Measurements from ENCODE around the gene SLC41A3.

Gene SLC41A3

DNA sequence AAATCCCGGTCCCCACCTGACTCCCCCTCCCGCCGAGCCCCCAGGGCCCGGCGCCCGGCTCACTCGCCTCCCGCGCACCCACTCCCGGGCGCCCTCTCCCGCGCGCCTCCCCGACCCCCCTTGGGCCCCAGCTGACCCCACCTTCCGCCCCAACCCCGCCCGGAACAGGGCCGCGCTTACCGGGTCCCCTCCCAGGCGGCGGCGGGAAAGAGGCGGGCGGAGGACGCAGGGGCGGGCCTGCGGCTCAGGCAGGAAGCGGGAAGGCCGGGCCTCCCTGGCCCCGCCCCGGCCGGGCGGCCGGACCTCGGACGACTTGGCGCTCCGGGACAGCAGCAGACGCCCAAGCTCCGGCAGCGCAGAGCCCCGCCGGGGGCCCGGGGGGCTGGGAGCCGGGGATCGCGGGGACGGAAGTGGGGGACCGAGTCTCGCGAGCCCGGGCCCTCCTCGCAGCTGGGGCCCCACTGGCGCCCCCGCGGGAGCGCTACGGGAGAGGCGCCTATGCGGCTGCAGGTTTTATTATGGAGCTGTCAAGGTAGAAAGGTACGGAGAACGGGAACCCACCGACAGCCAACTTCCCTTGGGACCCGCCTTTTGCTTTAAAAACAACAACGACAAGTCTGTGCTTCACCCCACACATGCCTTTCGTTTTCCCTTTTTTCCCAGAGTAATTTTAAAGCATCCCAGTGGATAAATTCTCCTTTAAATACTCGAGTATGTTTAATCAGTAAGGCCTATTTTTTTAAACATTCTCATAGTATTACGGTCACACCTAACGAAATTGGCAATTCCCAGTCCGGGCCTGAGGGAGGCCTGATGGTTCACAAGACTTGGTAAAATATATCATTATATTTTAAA lies at the start of gene SLC41A3:
SLC41A3 (minus strand) TSS at position 212 of the 855 bp plus-strand sequence. CDS start 15,905 bp downstream, outside the sequence.
- FAIRE-seq = no peak
- peak; percentile 74 for DNase-seq (ENCODE audit: insufficient read length, low spot score)
- TF ChIP-seq, protein P1, sequence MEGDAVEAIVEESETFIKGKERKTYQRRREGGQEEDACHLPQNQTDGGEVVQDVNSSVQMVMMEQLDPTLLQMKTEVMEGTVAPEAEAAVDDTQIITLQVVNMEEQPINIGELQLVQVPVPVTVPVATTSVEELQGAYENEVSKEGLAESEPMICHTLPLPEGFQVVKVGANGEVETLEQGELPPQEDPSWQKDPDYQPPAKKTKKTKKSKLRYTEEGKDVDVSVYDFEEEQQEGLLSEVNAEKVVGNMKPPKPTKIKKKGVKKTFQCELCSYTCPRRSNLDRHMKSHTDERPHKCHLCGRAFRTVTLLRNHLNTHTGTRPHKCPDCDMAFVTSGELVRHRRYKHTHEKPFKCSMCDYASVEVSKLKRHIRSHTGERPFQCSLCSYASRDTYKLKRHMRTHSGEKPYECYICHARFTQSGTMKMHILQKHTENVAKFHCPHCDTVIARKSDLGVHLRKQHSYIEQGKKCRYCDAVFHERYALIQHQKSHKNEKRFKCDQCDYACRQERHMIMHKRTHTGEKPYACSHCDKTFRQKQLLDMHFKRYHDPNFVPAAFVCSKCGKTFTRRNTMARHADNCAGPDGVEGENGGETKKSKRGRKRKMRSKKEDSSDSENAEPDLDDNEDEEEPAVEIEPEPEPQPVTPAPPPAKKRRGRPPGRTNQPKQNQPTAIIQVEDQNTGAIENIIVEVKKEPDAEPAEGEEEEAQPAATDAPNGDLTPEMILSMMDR (IDR thresholded peaks at IDR 0.05; ENCODE audit: insufficient read depth, missing control alignments) = peak; percentile 19

DNA sequence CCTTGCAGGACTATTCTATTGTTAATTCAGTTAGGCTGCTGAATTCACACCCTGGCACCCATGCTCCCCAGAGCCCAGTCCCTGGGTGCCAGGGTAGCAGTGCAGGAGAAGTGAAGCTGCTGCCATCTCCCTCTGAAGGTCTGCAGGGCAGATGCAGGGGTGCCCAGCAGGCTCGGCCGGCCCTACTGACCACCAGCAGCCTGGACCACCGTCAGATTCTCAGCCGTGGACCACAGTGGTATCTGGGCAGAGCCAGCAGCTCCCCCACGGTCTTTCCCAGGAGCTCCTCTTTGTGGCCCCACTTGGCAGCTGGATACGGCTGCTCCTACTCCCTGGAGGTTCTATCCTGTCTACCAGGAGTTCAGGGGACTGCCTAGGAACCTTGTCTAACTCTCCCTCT lies 49.7 kb upstream of the SLC41A3 start:
- TF ChIP-seq, protein P1 (IDR thresholded peaks at IDR 0.05; ENCODE audit: insufficient read depth, missing control alignments) = no peak
- FAIRE-seq (no peak), DNase-seq (ENCODE audit: insufficient read length, low spot score) (no peak)

DNA sequence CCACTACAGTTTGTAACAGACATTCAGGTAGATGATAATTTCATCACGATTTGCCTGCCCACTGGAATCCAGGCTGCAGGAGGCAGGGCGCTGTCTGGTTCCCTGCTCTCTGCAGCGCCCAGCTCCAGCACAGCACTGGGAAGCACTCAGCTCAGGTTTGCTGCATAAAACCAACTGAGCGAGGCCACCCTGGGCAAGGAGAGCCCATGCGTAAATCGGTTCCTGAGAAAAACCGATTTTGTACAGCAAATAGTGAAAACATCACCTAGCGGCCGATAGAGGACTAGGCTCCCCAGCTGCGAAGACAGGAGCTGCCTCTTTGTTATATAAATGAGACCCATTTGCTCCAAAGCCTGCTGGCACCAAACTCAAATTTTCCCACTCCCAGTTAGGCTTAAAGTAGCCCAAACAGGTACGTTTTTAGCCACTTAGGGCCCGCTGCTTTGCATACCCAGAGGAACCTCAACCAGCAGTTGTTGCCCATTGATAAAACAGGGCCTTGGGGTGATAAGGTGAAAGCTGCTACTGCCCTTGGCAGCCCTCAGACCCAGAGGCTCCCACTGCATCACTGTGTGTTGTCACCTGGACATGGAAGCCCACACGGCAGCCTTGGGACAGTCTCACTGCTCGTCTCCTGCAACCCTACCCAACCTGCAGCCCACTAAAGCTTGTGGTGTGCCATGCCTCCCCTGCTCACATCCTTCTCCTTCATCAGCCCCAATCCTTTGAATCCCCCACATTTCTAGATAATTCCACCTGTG lies 49.0 kb upstream of the SLC41A3 start:
- DNase-seq (ENCODE audit: insufficient read length, low spot score) (no peak), FAIRE-seq (no peak)
- TF ChIP-seq, protein P1 (IDR thresholded peaks at IDR 0.05; ENCODE audit: insufficient read depth, missing control alignments) = no peak

DNA sequence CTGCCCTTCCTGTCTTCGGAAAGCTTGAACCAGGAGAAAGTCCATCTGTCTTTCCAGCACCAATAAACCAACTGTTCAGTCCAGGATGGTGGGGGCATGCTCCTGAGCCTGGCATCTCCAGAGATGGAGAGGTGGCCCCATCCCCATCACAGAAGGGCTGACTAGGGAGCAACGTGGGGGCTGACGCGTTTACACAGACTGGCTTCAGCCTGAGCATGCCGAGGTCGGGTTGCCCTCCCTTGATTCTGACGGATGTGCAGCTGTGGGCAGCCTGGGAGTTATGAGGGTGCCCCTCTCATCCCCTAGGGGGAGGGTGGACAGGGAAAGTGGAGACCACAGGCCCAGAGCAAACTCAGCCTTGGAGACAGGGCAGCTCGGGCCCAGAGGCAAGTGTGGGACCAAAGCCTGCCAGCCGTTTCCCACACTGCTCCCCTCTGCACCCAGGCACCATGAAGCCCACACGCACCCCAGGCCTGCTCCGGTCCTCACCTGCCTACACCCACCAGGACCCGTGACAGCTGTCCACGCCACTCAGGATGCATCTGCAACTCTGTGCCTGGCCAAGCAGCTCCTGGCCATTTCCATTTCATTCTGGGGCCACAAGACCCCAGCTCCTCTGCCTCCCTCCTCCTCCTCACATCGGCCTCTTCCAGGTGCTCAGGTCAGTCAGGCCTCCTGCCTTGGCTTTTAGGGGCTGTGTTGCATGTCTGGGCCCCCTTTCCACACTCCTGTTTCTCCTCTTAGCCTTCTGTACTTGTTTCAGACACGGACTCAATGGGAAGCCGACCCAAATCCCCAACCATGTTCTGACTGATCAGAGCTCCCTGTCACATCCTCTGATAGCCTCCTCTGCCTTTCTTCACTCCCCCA lies 48.2 kb upstream of the SLC41A3 start:
- TF ChIP-seq, protein P1 (IDR thresholded peaks at IDR 0.05; ENCODE audit: insufficient read depth, missing control alignments) = no peak
- no peak for FAIRE-seq
- DNase-seq (ENCODE audit: insufficient read length, low spot score) = no peak

DNA sequence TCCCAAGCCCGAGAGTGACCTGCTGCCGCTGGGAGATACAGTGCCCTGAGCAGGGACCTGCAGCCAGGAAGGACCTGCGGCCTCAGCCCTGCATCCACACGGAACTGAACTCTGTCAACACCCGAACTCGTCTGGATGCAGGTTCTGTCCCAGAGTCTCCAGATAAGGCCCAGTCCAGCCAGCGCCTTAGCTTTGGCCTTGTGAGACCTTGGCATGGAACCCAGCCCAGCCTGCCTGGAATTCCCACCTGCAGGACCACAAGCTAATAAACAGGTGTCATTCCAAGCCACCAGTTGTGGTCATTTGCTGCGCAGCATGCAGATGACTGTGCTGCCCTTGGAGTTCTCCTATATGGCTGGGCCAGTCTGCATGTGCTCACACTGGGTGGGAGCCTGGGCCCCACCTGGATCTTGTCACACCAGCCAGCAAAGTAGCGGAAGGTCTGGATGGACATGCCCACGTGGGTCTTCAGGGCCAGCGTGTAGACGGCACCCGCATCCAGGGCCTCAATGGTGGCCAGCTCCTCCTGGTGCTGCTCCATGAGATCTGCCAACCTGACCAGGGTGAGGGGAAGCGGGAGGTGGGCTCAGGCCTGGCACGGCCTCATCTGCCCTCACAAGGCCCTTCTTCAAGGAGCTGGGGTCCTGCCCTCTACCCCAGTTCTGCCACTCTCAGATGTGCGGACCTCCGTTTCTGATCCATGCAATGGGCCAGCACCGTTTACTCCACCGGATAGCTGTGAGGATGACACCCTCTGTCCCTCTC lies 47.2 kb upstream of the SLC41A3 start:
- no peak for FAIRE-seq
- TF ChIP-seq, protein P1 (IDR thresholded peaks at IDR 0.05; ENCODE audit: insufficient read depth, missing control alignments) = no peak

More for the DNA sequence above, 47.2 kb upstream of the SLC41A3 start:
- no peak for DNase-seq (ENCODE audit: insufficient read length, low spot score)

Data from D721Med (cell line).